RWPE2 (cell line): ENCODE results near the gene JPH3.

ENCODE experiments used
- ATAC-seq: fragments of 200-7000 bp; cut with Tn5 transposase; 3 replicates; pipeline ENCODE4 v1.9.1; 2021; ENCODE audit warnings: low read depth
- DNase-seq: peaks from one replicate; pipeline ENCODE4 v3.0.0-alpha.2; 2020; ENCODE audit warnings: low spot score
- H3K27ac ChIP-seq: fragments of 450-650 bp; 2 replicates; pipeline ENCODE4 v1.5.1; 2017; ENCODE audit warnings: mild to moderate bottlenecking; ENCODE audit not compliant: poor library complexity, severe bottlenecking
- H3K27me3 ChIP-seq: fragments of 250-450 bp; sonication (Bioruptor Pico); 2 replicates; pipeline ENCODE4 v1.5.1; 2021; ENCODE audit warnings: mild to moderate bottlenecking, moderate library complexity; ENCODE audit not compliant: insufficient read depth, poor library complexity, severe bottlenecking
- H3K36me3 ChIP-seq: fragments of 250-450 bp; sonication (Bioruptor Pico); 2 replicates; pipeline ENCODE4 v1.5.1; 2020; ENCODE audit warnings: low read depth, mild to moderate bottlenecking, moderate library complexity
- H3K4me1 ChIP-seq: fragments of 250-450 bp; sonication (Bioruptor Pico); 2 replicates; pipeline ENCODE4 v1.5.1; 2021; ENCODE audit warnings: mild to moderate bottlenecking, moderate library complexity; ENCODE audit not compliant: insufficient read depth, poor library complexity, severe bottlenecking
- H3K4me3 ChIP-seq: fragments of 250-450 bp; sonication (Bioruptor Pico); 2 replicates; pipeline ENCODE4 v1.5.1; 2021; ENCODE audit warnings: mild to moderate bottlenecking, moderate library complexity; ENCODE audit not compliant: severe bottlenecking
- H3K9me3 ChIP-seq: fragments of 250-450 bp; sonication (Bioruptor Pico); 2 replicates; pipeline ENCODE4 v1.5.1; 2021; ENCODE audit warnings: mild to moderate bottlenecking, moderate library complexity; ENCODE audit not compliant: severe bottlenecking
- CTCF ChIP-seq: fragments of 450-650 bp; IDR thresholded peaks from one replicate; pipeline ENCODE4 v1.5.1; 2017; ENCODE audit warnings: mild to moderate bottlenecking, moderate library complexity; ENCODE audit not compliant: poor library complexity, severe bottlenecking

The JPH3 gene

DNA sequence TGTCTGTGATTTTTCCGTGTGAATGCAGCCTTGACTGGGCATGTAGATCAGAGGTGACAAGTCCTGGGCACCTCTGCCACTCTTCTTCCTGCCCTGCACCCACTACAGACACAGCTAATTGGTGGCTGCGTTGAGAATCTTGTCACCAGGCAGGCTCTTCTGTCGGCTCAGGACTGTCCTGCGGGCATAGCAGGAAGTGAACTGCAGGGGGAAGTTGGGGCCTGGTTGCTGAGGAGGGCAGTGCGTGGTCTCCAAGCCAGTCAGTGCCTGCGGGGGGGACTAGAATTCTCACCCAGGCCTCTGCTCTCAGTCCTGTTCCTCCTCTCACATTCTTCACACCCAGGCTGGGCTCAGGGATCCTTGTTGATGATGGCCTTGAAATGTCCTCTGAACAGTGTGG is 50.5 kb downstream of the JPH3 start:
- DNase-seq (no peak), ATAC-seq (no peak)
- Histone ChIP-seq H3K27me3 (peaks cover 30% of the 10 kb centered on the region), H3K27ac (no peak overlapping the region), H3K4me3 (no peak overlapping the region), H3K9me3 (no peaks in the 10 kb centered on the region), H3K4me1 (no peaks in the 10 kb centered on the region), H3K36me3 (no peaks in the 10 kb centered on the region)
- no peak for TF ChIP-seq CTCF

DNA sequence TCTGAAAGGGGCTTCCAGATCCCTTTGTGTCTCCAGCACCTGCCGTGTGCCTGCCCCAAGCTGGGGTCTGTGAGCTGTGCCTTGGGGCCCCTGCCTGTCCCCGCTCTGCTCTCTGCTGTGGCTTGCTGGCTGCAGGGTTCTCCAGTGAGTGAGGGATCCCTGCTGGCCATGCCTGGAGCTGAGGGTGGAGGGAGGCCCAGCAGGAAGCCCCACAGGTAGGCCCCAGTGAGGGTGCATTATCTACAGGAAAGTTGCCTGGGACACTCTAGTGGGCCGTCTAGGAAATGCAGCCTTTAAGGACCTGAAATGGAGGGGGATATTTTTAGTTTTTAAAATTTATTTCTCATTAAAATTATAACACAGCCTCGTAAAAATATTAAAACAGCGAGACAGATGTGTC is 50.9 kb downstream of the JPH3 start:
- Histone ChIP-seq H3K27me3 (peaks cover 25% of the 10 kb centered on the region), H3K4me3 (no peak overlapping the region), H3K9me3 (no peaks in the 10 kb centered on the region), H3K36me3 (no peaks in the 10 kb centered on the region), H3K27ac (no peak overlapping the region), H3K4me1 (no peaks in the 10 kb centered on the region)
- peak; percentile 34 for TF ChIP-seq CTCF
- ATAC-seq: peak; percentile 58; the same call in 2 of the 3 replicates
- DNase-seq: no peak

GRCh38 chr16:87654826-87655225 is 52.5 kb downstream of the JPH3 start:
- no peak for TF ChIP-seq CTCF
- Histone ChIP-seq H3K27ac (no peak overlapping the region), H3K9me3 (no peaks in the 10 kb centered on the region), H3K4me1 (no peaks in the 10 kb centered on the region), H3K27me3 (peaks cover 12% of the 10 kb centered on the region), H3K36me3 (no peaks in the 10 kb centered on the region), H3K4me3 (no peak overlapping the region)
- DNase-seq: no peak
- ATAC-seq: no peak

- no peaks in the 10 kb centered on the region for H3K9me3 ChIP-seq
- DNase-seq: no peak
- H3K36me3 ChIP-seq: no peaks in the 10 kb centered on the region
- H3K27ac ChIP-seq: no peak overlapping the region
- TF ChIP-seq CTCF: no peak
- no peak overlapping the region for H3K4me3 ChIP-seq
- H3K4me1 ChIP-seq: no peaks in the 10 kb centered on the region
- ATAC-seq: no peak
- H3K27me3 ChIP-seq: peaks cover 2% of the 10 kb centered on the region
Observed at GRCh38 chr16:87656328-87656727, 54.0 kb downstream of the JPH3 start.

DNA sequence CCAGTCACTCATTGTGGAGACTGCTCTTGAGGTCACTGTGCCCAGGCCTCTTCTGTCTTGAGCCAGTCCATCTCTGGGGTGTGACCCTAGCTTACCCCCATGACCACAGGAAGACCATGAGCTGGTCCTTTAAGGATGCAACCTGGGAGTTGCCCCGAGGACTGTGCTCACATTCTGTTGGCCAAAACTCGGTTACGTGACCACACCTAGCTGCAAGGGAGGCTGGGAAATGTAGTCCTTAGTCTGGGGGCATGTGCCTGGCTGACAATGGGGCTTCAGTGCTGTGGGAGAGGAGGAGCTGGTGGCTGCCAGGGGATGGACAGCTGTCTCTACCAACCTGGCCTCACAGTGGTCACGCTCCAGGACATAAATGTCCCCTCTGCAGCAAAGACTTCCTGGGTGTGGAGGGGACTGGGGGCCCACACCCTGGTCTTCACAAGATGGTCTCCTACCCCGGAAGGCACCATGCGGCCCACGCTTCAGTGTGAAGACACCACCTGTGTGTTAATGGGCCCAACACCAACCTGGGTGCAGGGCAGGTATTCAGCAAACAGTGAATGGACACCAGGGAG is 55.4 kb downstream of the JPH3 start:
- Histone ChIP-seq H3K36me3 (no peaks in the 10 kb centered on the region), H3K27me3 (peaks cover 8% of the 10 kb centered on the region), H3K27ac (no peak overlapping the region), H3K9me3 (no peaks in the 10 kb centered on the region), H3K4me3 (no peak overlapping the region), H3K4me1 (no peaks in the 10 kb centered on the region)
- ATAC-seq (peak; percentile 64), DNase-seq (no peak)
- no peak for TF ChIP-seq CTCF
